SK-N-SH treated with all-trans-retinoic acid at 6 μM for 48 hours (cell line): ENCODE measurements around the gene CEP164.

Source experiments
- ATAC-seq: fragments of 200-7000 bp; cut with Tn5 transposase; 3 replicates; pipeline ENCODE4 v1.9.1; 2020; ENCODE audit warnings: mild to moderate bottlenecking, moderate library complexity
- ARNTL ChIP-seq: fragments of 450-650 bp; formaldehyde crosslinking; IDR thresholded peaks from 2 replicates; pipeline ENCODE4 v1.5.0; 2020; ENCODE audit warnings: low read depth, mild to moderate bottlenecking, moderate library complexity, borderline replicate concordance
- ESRRG ChIP-seq: fragments of 250-450 bp; sonication (Bioruptor Pico); IDR thresholded peaks from 2 replicates; pipeline ENCODE4 v1.6.1; 2021; ENCODE audit warnings: mild to moderate bottlenecking
- ISL1 ChIP-seq: fragments of 250-450 bp; sonication (Bioruptor Pico); IDR thresholded peaks from 2 replicates; pipeline ENCODE4 v2.1.2; 2022; ENCODE audit warnings: mild to moderate bottlenecking, moderate library complexity
- OSR1 ChIP-seq: fragments of 250-450 bp; sonication (Bioruptor Pico); IDR thresholded peaks from 2 replicates; pipeline ENCODE4 v1.8.0; 2022; ENCODE audit warnings: moderate library complexity, mild to moderate bottlenecking, inconsistent platforms
- SNAI2 ChIP-seq: fragments of 250-450 bp; sonication (Bioruptor Pico); IDR thresholded peaks from 2 replicates; pipeline ENCODE4 v1.5.0; 2020; ENCODE audit warnings: mild to moderate bottlenecking, moderate library complexity
- TCF4 ChIP-seq: fragments of 250-450 bp; sonication (Bioruptor Pico); IDR thresholded peaks from 2 replicates; pipeline ENCODE4 v1.8.0; 2021; ENCODE audit warnings: mild to moderate bottlenecking, moderate library complexity, borderline replicate concordance
- TOX ChIP-seq: fragments of 250-450 bp; sonication (Bioruptor Pico); IDR thresholded peaks from 2 replicates; pipeline ENCODE4 v1.8.0; 2021; ENCODE audit warnings: mild to moderate bottlenecking, moderate library complexity, borderline replicate concordance
- ZFP3 ChIP-seq: fragments of 250-450 bp; sonication (Bioruptor Pico); IDR thresholded peaks from 2 replicates; pipeline ENCODE4 v1.5.0; 2020; ENCODE audit warnings: mild to moderate bottlenecking, moderate library complexity
- ZFP30 ChIP-seq: fragments of 450-650 bp; formaldehyde crosslinking; IDR thresholded peaks from 2 replicates; pipeline ENCODE4 v1.5.0; 2022; ENCODE audit warnings: mild to moderate bottlenecking, moderate library complexity
- ZNF70 ChIP-seq: fragments of 450-650 bp; formaldehyde crosslinking; IDR thresholded peaks from 2 replicates; pipeline ENCODE4 v1.5.0; 2020; ENCODE audit warnings: mild to moderate bottlenecking, moderate library complexity
- TF ChIP-seq, protein P1 (sequence below): fragments of 250-450 bp; sonication (Bioruptor Pico); IDR thresholded peaks from 2 replicates; pipeline ENCODE4 v1.8.0; 2021; ENCODE audit warnings: low read depth, mild to moderate bottlenecking, moderate library complexity, borderline replicate concordance
- TF ChIP-seq, protein P2 (sequence below): fragments of 250-450 bp; sonication (Bioruptor Pico); IDR thresholded peaks from 2 replicates; pipeline ENCODE4 v1.5.1; 2021; ENCODE audit warnings: mild to moderate bottlenecking, moderate library complexity
- TF ChIP-seq, protein P3 (sequence below): fragments of 250-450 bp; sonication (Bioruptor Pico); IDR thresholded peaks from 2 replicates; pipeline ENCODE4 v1.8.0; 2020; ENCODE audit warnings: mild to moderate bottlenecking, moderate library complexity, borderline replicate concordance
- TF ChIP-seq, protein P4 (sequence below): fragments of 250-450 bp; sonication (Bioruptor Pico); IDR thresholded peaks from 2 replicates; pipeline ENCODE4 v1.5.0; 2020; ENCODE audit warnings: mild to moderate bottlenecking, moderate library complexity
- TF ChIP-seq, protein P5 (sequence below): fragments of 250-450 bp; sonication (Bioruptor Pico); IDR thresholded peaks from 2 replicates; pipeline ENCODE4 v1.5.1; 2020; ENCODE audit warnings: low read depth, mild to moderate bottlenecking, moderate library complexity

The CEP164 gene

DNA sequence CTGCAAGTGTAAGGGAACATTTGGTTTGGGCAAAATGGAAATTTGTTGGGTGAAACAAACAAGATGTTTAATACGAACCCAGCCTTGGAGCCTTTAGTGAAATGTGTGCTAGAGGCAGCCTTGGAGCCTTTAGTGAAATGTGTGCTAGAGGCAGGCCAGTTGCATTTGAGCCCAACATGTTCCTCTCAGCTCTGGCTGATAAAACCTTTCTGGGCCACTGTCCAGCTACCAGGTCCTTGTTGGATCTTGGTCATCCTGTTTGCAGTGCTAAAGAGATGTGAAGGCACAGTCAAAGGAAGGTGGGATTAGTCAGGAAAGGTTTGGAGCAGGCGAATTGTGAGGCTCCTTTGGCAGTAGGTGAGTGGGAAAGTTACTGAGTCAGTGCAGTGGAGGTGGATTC lies 48.9 kb downstream of the CEP164 start:
- TF ChIP-seq TCF4 (CRISPR knock-in tag) (no peak), OSR1 (CRISPR knock-in tag) (no peak), ISL1 (CRISPR knock-in tag) (no peak), ESRRG (no peak), ZNF70 (CRISPR knock-in tag) (no peak)
- TF ChIP-seq, protein P1, sequence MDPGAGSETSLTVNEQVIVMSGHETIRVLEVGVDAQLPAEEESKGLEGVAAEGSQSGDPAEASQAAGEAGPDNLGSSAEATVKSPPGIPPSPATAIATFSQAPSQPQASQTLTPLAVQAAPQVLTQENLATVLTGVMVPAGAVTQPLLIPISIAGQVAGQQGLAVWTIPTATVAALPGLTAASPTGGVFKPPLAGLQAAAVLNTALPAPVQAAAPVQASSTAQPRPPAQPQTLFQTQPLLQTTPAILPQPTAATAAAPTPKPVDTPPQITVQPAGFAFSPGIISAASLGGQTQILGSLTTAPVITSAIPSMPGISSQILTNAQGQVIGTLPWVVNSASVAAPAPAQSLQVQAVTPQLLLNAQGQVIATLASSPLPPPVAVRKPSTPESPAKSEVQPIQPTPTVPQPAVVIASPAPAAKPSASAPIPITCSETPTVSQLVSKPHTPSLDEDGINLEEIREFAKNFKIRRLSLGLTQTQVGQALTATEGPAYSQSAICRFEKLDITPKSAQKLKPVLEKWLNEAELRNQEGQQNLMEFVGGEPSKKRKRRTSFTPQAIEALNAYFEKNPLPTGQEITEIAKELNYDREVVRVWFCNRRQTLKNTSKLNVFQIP (CRISPR knock-in tag) = no peak
- TF ChIP-seq, protein P2, sequence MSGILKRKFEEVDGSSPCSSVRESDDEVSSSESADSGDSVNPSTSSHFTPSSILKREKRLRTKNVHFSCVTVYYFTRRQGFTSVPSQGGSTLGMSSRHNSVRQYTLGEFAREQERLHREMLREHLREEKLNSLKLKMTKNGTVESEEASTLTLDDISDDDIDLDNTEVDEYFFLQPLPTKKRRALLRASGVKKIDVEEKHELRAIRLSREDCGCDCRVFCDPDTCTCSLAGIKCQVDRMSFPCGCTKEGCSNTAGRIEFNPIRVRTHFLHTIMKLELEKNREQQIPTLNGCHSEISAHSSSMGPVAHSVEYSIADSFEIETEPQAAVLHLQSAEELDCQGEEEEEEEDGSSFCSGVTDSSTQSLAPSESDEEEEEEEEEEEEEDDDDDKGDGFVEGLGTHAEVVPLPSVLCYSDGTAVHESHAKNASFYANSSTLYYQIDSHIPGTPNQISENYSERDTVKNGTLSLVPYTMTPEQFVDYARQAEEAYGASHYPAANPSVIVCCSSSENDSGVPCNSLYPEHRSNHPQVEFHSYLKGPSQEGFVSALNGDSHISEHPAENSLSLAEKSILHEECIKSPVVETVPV = no peak
- TF ChIP-seq, protein P3, sequence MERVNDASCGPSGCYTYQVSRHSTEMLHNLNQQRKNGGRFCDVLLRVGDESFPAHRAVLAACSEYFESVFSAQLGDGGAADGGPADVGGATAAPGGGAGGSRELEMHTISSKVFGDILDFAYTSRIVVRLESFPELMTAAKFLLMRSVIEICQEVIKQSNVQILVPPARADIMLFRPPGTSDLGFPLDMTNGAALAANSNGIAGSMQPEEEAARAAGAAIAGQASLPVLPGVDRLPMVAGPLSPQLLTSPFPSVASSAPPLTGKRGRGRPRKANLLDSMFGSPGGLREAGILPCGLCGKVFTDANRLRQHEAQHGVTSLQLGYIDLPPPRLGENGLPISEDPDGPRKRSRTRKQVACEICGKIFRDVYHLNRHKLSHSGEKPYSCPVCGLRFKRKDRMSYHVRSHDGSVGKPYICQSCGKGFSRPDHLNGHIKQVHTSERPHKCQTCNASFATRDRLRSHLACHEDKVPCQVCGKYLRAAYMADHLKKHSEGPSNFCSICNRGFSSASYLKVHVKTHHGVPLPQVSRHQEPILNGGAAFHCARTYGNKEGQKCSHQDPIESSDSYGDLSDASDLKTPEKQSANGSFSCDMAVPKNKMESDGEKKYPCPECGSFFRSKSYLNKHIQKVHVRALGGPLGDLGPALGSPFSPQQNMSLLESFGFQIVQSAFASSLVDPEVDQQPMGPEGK = no peak
- TF ChIP-seq, protein P4, sequence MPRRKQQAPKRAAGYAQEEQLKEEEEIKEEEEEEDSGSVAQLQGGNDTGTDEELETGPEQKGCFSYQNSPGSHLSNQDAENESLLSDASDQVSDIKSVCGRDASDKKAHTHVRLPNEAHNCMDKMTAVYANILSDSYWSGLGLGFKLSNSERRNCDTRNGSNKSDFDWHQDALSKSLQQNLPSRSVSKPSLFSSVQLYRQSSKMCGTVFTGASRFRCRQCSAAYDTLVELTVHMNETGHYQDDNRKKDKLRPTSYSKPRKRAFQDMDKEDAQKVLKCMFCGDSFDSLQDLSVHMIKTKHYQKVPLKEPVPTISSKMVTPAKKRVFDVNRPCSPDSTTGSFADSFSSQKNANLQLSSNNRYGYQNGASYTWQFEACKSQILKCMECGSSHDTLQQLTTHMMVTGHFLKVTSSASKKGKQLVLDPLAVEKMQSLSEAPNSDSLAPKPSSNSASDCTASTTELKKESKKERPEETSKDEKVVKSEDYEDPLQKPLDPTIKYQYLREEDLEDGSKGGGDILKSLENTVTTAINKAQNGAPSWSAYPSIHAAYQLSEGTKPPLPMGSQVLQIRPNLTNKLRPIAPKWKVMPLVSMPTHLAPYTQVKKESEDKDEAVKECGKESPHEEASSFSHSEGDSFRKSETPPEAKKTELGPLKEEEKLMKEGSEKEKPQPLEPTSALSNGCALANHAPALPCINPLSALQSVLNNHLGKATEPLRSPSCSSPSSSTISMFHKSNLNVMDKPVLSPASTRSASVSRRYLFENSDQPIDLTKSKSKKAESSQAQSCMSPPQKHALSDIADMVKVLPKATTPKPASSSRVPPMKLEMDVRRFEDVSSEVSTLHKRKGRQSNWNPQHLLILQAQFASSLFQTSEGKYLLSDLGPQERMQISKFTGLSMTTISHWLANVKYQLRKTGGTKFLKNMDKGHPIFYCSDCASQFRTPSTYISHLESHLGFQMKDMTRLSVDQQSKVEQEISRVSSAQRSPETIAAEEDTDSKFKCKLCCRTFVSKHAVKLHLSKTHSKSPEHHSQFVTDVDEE = no peak
- no peak for ATAC-seq

DNA sequence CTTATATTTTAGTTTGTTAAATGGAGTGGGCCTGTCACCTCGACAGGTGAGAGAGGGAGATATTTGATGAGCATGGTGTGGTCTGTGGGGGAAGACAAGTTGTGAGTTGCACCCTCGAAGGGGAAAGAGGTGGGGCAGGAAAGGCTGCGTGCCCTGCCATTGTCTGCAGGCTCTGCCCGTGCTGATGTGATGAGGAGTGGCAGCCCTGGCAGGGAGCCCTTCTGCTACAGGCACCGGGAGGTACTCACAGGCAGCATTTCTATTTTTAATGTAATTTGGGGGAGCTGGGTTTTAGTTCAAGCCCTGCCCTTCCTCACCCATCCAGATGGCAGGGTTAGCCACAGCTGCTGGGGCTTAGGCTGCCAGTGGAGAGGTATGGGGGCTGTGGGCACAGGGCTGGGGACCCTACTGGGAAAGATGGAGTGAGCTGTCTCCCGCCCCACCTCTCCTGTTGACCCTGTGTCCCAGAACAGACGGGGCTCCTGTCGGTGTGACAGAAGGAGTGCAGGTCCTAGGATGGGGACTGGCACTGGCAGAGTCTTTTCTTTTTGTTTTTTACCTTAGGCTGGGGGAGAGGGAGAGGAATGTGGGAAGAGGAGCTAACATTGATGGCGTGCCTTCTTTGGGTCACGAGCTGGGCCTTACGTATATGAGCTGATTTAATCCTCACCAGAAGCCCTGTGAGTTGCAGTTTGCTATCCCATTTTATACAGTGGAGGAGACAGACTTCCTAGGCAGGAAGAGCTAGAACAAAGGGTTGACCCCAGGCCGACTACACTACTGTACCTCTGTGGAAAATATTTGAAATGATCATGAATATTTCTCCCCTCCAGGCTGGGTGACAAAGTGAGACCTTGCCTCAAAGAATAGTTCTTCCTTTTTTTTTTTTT lies 51.6 kb downstream of the CEP164 start:
- TF ChIP-seq, protein P1 (CRISPR knock-in tag) = no peak
- no peak for TF ChIP-seq OSR1 (CRISPR knock-in tag)
- TF ChIP-seq ZFP30 (CRISPR knock-in tag) = no peak
- TF ChIP-seq ARNTL = no peak
- TF ChIP-seq ZFP3 (CRISPR knock-in tag) = no peak
- TF ChIP-seq, protein P5, sequence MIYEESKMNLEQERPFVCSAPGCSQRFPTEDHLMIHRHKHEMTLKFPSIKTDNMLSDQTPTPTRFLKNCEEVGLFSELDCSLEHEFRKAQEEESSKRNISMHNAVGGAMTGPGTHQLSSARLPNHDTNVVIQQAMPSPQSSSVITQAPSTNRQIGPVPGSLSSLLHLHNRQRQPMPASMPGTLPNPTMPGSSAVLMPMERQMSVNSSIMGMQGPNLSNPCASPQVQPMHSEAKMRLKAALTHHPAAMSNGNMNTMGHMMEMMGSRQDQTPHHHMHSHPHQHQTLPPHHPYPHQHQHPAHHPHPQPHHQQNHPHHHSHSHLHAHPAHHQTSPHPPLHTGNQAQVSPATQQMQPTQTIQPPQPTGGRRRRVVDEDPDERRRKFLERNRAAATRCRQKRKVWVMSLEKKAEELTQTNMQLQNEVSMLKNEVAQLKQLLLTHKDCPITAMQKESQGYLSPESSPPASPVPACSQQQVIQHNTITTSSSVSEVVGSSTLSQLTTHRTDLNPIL (CRISPR knock-in tag) = no peak
- TF ChIP-seq ESRRG = no peak
- TF ChIP-seq TOX (CRISPR knock-in tag) = no peak
- TF ChIP-seq, protein P4 = no peak
- no peak for TF ChIP-seq SNAI2
- ATAC-seq = peak; percentile 83
